GM19239 (cell line): Measurements from ENCODE around the gene LRRC71.

Experiments used
- DNase-seq: peaks from one replicate; pipeline ENCODE4 v3.0.0; 2011; ENCODE audit warnings: low spot score; ENCODE audit not compliant: insufficient read length
- FAIRE-seq: peaks from 2 replicates; lab custom pipeline; 2011; peaks lifted over from hg19 to GRCh38; lab: Jason Lieb, UNC

Gene LRRC71

DNA sequence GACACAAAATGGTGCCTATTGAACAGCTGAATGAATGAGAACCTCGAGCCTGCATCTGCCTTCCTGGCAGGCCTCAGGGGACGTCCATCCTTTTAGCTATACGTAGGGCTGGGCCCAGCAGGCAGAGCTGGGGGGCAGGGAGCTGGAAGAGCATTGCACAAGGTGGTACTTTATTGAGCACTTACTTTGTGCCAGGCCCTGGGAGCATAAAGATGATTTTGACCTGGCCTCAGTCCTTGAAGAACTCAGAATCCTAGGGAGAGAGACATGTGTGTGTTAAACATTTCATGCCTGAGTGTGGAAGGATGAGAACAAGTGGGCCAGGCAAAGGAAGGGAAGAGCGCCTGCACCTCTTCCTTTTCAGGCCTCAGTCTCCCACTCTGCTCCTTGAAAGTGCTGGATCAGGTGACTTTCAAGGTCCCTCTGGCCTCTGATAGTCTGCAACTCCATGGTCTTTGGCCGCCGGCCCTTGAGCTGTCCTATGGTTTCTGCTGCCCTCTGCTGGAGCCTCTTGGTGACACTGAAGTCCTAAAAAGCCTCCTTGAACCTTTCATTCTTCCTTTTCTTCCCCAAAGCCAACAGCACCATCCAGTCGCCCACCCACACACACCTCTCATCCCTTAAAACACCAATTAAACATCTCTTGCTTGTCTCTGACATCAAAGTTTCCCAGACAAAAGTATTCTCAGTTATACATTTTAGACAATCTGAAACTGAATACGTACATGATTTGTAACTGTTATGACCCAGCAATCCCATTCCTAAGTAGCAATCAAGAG lies 30.4 kb upstream of the LRRC71 start:
- FAIRE-seq = peak; percentile 40
- peak; percentile 74 for DNase-seq

DNA sequence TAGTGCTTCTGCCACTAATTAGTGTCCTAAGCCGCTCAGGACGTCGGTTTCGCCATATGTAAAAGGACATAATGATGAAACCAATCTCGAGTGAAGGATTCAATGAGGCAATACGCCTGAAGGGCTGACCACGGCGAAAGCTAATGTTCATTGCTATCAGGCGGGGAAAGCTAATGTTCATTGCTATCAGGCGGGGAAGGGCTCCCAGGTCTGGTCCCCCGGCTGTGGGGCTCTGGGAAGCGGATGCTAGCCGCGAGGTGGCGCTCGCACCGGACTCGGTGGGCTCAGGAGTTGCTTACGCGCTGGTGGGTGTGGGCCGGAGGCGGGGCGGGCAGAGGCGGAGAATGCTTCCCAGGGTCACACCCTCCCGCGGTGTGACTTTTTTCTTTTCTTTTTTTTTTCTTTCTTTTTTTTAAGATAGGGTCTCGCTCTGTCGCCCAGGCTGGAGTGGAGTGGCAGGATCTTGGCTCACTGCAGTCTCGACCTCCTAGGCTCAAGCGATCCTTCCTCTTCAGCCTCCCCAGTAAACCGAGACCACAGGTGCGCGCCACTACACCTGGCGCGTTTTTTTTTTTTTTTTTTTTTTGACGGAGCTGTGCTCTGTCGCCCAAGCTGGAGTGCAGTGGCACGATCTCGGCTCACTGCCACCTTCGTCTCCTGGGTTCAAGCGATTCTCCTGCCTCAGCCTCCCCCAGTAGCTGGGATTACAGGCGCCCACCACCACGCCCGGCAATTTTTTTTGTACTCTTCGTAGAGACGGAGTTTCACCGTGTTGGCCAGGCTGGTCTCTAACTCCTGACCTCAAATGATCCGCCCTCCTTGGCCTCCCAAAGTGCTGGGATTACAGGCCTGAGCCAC lies 28.0 kb upstream of the LRRC71 start:
- FAIRE-seq = no peak
- peak; percentile 81 for DNase-seq

DNA sequence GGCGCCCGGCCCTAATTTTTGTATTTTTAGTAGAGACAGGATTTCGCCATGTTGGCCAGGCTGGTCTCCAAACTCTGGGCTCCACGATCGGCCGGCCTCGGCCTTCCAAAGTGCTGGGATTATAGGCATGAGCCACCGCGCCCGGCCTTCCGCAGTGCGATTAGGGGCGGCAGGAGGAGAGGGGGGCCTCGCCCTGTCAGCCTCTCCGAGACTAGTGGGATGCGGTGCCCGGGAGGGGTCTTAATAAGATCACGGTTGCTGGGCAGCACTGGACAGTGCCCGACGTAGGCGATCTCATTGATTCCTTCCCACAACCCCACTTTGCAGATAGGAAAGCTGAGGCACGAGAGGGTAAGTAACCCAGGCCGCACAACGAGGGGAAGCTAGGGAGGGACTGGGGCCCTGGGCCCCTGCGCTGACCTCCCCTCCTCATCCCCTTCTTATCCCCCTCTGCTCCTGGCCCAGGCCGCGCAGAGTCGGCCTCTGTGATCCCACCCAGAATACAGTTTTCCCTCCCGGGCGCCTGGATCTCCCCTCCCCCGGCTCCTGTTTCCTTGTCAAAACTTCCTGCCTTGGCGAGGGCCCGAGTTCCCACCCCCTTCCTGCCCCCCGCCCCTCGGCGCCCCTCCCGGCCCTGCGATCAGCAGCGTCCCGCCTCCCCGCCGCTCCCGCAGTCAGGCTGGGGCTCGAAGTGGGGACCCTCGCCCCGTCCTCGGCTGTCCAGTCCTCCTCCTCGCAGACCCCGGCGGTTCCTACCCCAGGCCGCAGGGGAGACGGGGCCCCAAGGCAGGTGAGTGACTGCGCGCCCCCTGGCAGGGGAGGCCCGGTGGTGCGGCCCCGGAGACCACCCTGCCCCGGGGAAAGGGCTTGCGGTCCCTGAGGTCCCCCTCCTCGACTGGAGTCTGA lies 27.1 kb upstream of the LRRC71 start, which contains the start of gene PEAR1:
PEAR1 (plus strand) TSS at position 671 of the 906 bp plus-strand sequence. CDS start 10,209 bp downstream, outside the sequence.
- FAIRE-seq = no peak
- DNase-seq = no peak

DNA sequence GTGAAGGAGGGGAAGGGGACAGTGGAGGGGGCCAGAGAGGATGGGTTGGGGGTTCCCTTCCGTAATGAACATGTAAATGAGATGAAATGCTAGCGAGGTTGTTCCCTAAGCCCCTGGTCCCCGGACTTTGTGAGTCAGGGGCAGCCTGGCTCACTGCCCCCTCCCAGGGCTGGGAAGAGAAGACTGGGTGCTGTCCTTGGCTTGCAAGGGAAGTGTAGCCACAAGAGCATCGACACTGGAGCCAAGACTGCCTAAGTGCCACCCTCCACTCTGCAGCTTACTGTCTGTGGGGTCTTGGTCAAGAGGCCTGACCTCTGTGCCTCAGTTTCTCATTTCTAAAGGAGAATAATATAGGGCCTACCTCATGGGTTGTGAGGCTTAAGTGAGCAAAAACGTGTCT lies 26.4 kb upstream of the LRRC71 start:
- DNase-seq = no peak
- FAIRE-seq = no peak

DNA sequence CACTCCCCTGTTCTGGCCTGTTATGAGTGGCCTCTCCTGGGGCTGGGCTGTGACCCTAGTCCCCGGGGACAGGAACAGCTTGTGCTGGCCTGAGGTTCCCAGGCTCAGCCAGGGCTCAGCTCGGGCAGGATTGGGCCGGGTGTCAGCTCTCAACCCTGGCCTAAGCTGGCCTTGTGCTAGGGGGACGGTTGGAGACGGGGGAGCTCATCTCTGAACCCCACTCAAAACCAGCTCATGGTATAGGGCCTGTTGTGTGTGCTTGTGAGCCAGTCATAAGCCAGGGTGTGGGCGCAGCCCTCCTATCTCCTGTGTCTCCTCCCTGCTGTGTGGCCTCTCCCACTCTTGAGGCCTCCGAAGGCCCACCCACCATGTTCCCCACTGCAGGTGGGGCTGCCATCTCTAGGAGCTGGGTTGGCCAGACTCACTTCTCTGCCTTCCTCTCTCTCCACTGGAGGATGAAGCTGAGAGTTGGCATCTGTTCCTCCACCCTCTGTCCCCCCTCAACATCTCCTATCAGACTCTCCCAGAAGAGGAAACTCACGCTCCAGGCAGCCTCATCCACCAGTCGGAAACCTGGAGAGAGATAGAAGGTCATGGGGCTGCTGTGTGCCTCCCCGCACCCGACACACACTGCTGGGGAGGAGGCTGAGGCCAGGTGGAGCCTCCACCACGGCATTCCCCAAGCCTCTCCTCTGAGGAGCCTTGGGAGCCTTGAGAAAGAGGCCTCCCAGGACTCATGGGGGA lies 25.5 kb upstream of the LRRC71 start:
- DNase-seq = no peak
- no peak for FAIRE-seq

DNA sequence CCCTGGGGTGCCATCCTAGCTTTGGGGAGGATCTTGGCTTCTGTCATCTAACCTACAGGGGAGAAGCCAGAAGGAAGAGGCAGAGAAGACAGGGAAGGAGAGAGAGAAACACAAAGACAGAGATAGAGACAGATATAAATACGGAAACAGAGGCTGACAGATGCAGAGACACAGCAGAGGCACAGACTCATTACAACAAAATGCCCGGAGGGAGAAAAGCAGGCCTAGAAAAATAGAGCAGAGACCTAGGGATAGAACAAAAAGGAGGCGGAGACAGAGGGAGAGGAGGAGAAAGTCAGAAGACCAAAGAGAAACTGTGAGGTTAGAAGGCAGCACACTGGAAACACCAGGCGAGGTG lies 25.0 kb upstream of the LRRC71 start:
- FAIRE-seq (no peak), DNase-seq (no peak)

DNA sequence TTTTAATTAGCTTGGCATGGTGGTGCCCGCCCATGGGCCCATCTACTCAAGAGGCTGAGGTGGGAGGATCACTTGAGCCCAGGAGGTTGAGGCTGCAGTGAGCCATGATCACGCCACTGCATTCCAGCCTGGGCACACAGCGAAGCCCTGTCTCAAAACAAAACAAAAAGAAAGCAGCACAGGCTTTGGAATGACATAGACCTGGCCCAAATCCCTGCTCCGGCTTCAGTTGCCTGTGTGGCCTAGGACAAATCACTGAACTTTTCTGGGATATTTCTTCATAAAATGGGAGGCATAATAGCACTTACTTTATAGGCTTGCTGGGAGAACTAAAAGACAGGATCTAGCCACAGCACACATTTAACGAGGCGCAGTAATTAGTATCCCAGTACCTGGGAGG lies 24.5 kb upstream of the LRRC71 start:
- FAIRE-seq = no peak

DNA sequence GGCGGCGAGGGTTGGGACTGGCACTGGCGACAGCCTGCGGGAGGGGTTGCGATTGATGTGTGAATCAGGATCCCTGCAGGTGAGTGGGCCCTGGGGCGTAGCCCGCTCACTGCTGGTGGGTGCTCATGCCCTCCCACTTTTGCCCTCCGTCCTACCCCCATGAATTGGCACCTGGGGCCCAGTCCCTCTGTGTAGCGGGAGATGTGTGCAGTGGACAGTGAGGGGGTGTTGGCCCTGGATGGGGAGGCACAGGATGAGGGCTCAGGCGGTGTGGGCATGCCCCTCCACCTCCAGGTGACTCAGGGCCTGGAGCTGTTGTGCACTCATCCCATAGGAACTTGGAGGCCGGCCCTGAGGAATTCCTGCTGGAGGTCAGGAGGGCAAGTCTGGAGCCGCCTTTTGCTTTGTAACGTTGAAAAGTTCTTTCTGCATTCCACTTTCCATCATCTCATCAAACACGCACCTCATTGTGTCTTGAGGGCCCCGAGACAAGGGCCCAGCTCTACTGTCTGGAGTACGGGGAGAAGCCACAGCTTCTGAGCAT lies 23.9 kb upstream of the LRRC71 start:
- FAIRE-seq = no peak
- no peak for DNase-seq

More for the DNA sequence above, 24.5 kb upstream of the LRRC71 start:
- DNase-seq = no peak

DNA sequence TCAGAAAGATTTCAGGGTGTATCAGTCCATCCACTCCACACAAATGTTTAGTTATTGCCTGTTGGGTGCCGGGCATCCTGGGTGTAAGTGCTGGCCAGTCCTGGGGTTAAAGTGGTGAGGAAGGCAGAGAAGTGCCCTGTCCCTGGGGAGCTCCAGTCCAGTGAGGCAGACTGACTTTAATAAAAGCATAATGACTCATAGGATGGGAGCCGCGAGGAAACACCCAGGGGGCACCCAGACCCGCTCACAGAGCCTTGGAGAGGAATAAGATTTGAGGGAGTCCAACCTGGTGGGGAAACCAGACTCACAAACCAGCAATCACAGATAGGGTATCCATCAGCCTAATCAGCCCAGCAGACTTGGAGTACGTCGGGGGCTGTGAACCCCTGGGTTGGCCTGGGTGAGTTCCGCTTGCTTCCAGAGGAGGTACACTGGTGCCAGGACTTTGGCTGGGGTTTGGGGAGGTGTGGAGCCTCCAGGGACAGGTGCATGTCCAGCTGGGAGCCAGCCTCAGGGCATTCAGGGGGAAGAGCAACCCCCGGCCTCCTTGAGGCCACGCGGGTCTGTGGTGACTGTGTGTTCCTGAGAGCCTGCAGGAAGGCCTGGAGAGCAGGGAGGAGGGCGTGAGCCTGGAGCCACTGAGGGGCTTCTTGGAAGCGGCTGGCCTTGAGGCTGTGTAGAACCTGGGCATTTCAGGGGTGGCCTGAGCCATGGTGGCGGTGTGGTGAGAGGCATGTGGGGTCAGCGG lies 23.2 kb upstream of the LRRC71 start:
- FAIRE-seq = no peak

DNA sequence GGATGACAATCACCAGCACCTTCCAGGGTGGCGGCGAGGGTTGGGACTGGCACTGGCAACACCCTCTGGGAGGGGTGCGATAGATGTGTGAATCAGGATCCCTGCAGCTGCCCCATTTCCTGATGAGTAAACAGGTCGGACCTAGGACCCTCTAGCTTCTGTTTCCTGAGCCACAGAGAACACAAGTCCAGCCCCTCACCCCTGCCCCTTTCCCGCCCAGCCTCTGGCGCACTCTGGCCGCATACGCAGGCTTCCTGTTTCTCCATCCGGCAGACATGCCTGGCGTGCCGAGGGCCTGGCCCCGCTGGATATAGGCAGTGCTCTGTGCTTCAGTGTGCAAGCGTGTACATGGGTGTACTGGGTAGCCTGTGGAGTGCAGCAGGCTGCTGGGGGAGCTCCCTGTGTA lies 22.3 kb upstream of the LRRC71 start:
- DNase-seq (no peak), FAIRE-seq (no peak)

More for the DNA sequence above, 23.2 kb upstream of the LRRC71 start:
- no peak for DNase-seq

DNA sequence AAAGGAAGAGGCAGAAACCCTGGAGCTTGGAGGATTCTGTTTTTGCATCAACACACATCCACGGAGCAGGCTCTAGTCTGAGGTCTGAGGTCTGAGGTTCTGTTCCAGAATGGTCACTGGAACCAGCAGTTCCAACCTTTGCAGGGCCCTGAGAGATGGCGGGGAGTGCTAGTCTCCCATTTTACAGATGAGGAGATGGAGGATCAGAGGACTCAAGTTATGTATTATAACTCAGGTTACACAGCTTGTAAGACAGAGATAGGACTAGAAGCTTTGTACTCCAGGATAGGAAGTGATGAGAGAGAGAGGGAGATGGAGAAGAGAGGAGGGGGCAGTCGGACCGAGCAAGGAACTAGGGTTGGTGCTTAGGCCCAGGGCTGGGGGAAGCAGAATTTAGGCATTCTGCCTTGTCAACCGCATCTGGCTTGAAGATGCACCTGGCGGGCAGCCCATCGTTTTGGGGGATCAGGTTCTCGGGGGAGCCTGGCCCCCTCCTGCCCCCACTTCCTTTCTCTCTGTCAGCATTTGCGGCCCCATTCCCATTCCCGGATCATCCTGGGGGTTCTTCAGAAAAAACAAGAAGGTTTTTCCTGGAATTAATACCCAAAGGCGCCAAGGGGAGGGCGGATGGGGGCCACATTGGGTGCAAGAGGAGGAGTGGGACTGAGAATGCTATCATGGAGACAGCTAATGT lies 21.3 kb upstream of the LRRC71 start:
- FAIRE-seq (no peak), DNase-seq (no peak)

DNA sequence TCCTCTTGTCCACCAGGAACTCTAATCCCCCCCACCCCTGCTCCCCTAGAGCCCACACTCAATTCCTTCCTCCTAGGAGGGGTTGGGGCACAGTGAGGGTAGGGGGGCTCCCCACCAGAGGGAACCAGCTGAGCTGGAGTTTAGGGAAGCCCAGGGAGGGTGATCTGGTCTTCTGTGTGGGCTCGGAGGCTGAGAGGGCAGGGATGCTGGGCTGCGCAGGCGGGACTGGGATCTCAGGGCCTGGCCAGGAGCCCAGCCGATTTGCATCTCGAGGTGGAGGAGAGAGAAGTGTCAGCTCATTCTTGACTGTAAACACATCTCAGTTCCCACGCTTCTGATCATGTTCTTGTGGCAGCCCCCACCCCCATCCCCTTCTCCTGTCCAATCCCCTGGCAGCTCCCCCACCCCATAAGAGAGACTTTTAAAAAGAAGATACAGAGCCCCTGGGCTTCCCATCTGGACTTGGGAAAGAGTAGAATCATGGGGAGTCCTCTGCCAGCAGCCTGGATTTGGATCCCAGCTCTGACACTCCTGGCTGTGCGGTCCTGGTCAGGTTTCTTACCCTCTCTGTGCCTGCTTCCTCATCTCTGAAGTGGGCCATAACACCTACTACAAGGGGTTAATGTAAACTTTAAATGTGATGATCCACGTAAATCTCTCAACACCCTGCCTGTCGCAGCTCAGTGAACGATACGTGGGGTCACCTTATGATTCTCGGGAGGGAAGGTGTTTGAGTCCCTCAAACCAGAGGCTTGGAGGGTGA lies 20.3 kb upstream of the LRRC71 start:
- DNase-seq = no peak
- FAIRE-seq = no peak

DNA sequence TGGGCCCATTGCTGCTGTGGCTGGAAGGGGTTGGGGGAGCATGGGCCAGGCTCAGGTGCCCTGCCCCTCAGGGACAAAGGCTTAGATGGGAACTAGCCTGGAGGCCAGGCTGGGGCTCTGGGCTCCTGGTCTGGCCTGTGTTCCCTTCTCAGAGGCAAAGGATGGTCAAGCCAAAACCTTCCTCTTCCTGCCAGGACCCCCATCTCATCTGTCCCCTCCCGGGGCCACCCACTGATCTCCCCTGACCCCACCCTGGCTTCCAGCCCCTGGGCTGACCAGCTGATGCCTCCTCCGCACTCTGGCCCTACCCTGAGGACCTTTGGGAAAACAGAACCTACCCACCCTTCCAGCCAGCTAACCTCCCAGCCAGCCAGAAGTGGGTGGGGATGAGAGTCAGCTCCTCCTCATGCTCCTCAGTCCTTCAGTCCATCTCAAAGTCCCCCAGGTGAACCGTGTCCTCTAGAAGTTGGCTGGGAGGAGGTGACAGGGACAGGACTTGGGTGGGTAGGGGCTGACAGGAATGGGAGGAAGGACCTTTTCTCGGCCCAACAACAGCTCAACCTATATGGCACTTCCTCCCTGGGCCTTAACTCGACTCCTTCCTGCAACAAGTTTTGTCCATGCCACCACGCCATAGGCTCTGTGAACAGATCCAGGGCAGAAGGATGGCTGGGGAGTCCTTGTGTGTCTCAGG lies 19.4 kb upstream of the LRRC71 start:
- DNase-seq (no peak), FAIRE-seq (no peak)

DNA sequence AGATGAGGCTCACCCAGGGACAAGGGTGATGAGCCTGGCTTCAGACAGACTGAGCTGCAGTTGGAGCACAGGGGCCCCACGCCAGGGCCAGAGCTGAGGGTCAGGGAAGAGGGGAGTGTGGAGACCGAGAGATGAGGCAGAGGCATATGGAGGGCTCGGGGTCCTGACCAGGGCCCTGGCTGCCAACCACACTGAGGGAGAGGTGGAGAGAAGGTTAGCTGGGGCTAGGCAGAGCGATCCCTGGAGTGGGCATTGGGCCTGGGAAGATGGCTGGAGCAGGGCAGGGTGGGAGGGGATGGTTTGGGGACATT lies 18.9 kb upstream of the LRRC71 start:
- DNase-seq (no peak), FAIRE-seq (no peak)

DNA sequence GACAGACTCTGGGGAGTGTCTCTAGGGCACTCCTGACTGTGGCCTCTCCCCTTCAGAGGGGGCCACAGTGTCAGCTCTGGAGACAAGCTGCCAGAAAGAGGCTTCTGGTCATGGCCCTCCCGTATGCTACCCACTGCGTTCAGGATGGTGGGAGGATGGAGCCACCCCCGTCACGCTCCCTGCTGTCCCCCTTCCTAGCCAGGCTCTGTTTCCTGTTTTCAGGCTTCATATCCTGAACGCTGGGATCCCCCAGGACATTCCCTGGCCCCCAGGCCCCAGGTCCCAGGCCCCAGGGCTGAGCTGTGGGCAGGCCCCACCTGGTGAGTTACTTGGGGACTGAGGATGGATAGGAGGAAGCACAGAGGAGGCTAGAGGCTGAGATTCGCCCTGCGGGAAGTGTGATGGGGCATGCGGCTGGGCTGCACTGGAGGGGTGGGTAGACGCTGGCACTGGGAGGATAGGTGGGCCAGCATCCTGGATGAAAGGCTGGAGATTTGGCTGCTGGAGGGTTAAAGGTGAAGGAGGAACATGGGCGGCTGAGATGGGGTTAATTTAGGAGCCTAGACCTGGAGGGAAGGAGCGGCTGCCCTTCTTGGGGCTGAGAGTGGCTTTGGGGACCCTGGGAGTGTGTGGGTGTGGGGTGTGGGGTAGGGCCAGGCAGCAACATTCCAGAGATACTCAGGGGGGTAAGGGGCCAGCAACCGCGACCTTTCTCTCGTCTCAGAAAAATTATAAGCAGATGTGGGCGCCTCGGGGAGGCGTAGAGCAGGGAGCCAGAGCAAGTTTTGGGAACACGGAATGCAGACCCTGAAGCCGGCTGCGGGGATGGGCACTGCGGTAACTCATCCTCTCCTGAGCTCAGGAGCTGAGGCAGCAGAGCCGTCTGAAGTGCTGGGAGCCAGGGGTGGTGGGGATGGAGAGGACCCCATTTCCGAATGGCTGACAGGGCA lies 18.2 kb upstream of the LRRC71 start:
- no peak for FAIRE-seq
- no peak for DNase-seq
